CD4-positive, alpha-beta T cell treated with Interleukin-6 at 100 ng/mL for 8 hours (primary cell): ENCODE data around the gene TMEM240.
"Not testable (repeated sequence)": the region's sequence is repeated elsewhere in the genome, so short reads cannot be mapped to it uniquely, and the experiment has no call there.

Source experiments
- DNase-seq: peaks from one replicate; pipeline ENCODE4 v3.0.0-alpha.2; 2020; ENCODE audit warnings: mixed read lengths, low spot score

Gene TMEM240

DNA sequence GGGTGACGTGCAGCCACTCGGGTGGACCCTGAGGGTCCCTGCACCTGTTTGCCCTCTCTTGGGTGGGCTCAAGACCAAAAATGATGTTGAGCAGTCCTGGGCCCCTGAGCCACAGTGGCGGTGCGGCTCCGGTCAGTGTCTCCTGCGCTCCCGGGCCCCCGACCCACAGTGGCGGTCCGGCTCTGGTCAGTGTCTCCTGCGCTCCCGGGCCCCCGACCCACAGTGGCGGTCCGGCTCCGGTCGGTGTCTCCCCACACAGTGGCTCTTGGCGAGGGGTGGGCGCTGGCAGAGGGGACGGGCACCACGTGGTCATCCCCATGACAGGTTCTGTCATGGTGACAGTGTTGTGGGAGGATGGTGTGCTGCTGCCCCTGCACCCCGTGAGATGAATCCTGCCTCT, 46.1 kb downstream of the TMEM240 start:
- not testable (repeated sequence) for DNase-seq

GRCh38 chr1:1491601-1492000, 48.8 kb downstream of the TMEM240 start:
- DNase-seq = no peak

- DNase-seq = no peak
Observed at GRCh38 chr1:1490633-1491230, 49.7 kb downstream of the TMEM240 start.

DNA sequence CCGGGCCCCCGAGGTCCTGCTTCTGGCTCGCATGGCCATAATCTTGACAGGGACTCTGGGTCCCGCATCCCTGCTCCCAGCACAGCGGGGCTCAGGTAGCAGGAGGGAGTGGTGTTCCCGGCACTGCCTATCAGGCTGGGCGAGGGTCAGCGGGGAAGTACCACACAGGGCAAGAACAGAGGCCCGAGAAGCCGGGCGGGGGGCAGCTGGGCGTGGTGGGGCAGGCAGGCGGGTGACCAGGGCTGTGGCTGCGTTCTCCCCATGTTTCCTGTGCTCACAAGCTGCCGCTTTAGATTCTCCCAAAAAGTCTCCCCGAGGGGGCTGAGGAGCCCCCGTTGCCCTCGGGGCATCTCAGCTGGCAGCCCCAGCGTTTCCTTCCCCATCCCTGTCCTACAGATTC, 50.6 kb downstream of the TMEM240 start:
- DNase-seq = no peak

- no peak for DNase-seq
Observed at GRCh38 chr1:1489231-1489630, 51.2 kb downstream of the TMEM240 start.

- no peak for DNase-seq
Observed at GRCh38 chr1:1487701-1488100, 52.7 kb downstream of the TMEM240 start.

DNA sequence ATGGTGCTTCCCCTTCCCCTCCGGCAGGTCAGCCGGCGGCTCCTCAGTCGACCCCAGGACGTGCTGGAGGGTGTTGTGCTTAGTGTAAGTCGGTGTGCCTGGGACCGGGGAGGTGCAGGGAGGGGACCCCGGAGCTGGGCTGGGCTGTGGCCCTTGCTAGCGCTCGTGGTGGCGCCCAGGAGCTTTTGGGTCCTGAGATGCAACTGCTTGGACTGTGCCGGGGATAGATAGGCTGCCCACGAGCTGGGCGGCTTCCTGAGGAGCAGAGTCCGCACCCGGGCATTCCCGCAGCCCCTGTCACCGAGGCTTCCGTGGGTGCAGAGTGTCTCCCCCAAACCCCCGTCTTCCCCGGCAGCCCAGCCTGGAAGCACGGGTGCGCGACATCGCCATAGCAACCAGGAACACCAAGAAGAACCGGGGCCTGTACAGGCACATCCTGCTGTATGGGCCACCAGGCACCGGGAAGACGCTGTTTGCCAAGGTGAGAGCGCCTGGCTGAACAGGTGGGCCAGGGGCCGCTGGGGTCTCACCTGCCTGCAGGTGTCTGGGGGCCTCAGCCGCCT, 54.6 kb downstream of the TMEM240 start:
- not testable (repeated sequence) for DNase-seq

DNA sequence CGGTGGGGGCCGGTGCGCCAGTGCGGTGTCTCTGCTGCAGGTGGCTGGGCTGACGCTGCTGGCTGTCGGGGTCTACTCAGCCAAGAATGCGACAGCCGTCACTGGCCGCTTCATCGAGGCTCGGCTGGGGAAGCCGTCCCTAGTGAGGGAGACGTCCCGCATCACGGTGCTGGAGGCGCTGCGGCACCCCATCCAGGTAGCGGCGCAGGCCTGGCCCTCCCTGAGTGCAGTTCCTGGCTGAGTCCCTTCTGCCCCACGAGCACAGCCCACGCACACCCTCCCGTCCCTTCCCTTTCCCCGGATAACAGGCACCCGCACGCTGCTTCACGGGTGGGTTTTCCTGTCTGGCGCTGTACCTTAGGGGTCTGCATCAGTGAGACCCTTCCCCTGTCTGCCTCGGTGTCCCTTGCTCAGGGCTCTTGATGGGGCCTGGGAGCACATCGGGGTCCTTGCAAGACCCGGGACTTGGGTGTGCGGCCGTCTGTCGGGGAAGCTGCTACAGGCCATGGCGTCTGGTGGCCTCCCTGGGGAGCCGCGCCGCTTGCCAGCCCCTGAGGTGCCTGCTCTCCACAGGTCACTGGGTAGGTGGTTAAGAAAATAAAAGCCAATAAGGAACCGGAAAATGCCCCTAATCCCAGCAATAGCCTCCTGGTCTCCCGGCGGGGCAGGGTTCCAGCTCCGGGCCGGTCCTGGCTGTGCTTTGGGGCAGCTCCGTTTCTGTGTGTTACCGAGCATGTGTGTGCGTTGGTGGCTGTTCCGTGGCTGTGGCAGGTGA, 55.3 kb downstream of the TMEM240 start:
- not testable (repeated sequence) for DNase-seq
